Activated CD4-positive, alpha-beta T cell treated with anti-CD3 and anti-CD28 coated beads, Interleukin-2, amount 50 U/mL, for 24 hours (primary cell): ENCODE measurements around the gene DOCK3.
"Not testable (repeated sequence)": the region's sequence is repeated elsewhere in the genome, so short reads cannot be mapped to it uniquely, and the experiment has no call there.

ENCODE experiments used
- DNase-seq, 2 donors: peaks; one replicate each; pipeline ENCODE4 v3.0.0-alpha.2; 2020; ENCODE audit warnings: low read depth in 1 of 2, low spot score in 1 of 2

Gene DOCK3

DNA sequence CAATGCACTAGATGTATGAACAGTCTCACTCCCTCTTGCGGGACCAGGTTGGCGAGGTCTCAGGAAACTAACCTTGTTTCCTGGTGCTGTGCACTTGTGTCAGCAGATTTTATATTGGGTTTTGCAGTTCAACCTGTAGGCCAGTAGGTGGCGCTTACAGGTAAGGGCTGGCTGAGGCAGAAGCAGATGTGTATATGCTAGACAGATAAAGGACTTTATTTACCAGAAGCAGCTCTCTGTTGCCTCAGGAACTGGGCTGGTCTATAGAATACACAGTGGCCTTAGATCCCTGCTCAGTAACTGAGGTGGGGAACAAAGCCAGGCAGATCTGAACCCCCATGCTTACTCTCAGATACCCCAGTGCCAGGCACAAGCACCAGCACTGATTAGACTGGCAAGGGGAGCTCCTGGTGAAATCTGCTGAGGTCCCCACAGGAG lies 296.8 kb downstream of the DOCK3 start:
- peak in 1 of 2 donors; percentile 53 for DNase-seq

GRCh38 chr3:50972029-50972428 lies 297.3 kb downstream of the DOCK3 start:
- no peak for DNase-seq

DNA sequence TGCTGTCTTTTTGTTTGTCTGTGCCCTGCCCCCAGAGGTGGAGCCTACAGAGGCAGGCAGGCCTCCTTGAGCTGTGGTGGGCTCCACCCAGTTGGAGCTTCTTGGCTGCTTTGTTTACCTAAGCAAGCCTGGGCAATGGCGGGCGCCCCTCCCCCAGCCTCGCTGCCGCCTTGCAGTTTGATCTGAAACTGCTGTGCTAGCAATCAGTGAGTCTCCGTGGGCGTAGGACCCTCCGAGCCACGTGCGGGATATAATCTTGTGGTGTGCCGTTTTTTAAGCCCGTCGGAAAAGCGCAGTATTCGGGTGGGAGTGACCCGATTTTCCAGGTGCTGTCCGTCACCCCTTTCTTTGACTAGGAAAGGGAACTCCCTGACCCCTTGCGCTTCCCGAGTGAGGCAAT lies 303.9 kb downstream of the DOCK3 start:
- not testable (repeated sequence) for DNase-seq

- DNase-seq, result no peak
These were observed 304.4 kb downstream of the DOCK3 start for GRCh38 chr3:50978991-50979667.

- DNase-seq, result no peak
These were observed 308.0 kb downstream of the DOCK3 start for GRCh38 chr3:50982540-50983325.

GRCh38 chr3:50983887-50984286 lies 309.2 kb downstream of the DOCK3 start:
- no peak for DNase-seq

GRCh38 chr3:50985893-50986292 lies 311.2 kb downstream of the DOCK3 start:
- no peak for DNase-seq

DNA sequence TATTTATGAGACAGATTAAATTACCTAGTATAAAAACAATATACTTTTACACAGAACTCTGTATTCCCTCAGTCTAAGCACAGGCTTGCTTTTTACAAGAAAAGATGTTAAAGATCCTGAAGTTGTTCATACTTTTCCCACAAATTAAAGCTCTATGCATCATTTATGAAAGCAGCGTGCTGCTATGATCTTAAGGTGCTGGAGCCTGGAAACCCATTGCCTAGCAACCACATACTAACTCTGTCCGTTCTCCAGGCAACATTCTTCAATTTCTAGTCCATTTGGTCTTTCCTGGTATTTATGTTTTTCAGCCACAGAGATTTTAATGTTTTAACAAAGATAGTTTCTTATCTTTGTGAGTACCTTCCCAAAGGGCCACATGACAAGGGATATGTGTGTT lies 312.0 kb downstream of the DOCK3 start:
- DNase-seq, result no peak

DNA sequence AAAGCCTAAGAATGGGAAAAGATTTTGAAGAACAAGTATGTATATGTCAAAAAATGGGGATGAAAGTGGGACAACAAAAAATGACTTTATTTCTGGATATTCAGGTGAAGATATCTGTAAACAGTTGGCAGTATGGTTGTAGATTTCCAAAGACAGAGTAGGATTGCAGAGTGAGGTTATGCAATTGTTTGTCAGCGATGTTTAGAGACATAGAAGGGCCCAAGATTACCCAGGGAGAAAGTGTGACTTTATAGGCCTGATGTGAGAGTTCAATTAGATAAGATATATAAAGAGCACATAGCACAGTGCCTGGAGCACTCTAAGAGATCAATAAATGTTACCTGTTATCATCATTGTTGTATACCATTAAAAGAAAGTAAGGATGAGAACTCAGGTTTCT lies 319.8 kb downstream of the DOCK3 start:
- DNase-seq, result no peak

- DNase-seq, result no peak
These were observed 320.5 kb downstream of the DOCK3 start for GRCh38 chr3:50995085-50995824.

- no peak for DNase-seq
These were observed 327.8 kb downstream of the DOCK3 start for GRCh38 chr3:51002495-51002894.

DNA sequence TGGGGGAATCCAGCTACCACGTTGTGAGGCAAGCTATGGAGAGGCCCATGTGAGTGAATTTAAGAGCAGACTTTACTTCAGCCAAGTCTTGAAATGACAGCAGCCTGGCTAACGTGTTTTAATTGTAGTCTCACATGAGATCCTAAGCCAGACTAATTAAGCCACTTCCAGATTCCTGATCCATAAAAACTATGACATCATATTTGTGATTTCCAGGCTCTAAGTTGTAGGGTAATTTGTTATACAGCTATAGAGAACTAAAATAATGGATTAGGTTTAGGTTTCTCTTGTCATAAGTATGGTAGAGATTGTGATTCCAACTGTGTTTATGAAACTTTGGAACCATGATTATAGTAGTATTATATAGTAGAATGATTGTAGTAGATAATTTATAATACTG lies 329.5 kb downstream of the DOCK3 start:
- DNase-seq, result no peak

DNA sequence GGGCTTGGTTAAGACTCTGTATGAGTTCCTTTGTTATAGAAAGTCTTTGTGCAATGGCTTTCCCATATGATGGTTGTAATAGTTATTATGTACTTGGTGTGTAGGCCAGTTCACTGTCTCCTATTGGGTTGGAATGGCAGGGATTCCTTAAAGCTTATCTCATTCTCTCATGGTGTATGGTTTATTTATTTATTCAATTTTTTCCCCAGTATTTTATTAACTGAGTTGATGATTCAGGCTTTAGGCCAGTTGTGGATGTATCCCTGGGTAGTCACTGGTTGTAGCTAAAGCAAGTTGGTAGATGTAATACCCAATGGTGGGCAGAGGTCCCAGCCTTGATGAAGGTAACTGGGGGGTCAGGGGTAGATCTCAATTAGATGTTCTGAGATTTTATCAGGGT lies 349.4 kb downstream of the DOCK3 start:
- no peak for DNase-seq

GRCh38 chr3:51024765-51025632 lies 350.3 kb downstream of the DOCK3 start:
- DNase-seq, result peak; percentile 10 to 52

DNA sequence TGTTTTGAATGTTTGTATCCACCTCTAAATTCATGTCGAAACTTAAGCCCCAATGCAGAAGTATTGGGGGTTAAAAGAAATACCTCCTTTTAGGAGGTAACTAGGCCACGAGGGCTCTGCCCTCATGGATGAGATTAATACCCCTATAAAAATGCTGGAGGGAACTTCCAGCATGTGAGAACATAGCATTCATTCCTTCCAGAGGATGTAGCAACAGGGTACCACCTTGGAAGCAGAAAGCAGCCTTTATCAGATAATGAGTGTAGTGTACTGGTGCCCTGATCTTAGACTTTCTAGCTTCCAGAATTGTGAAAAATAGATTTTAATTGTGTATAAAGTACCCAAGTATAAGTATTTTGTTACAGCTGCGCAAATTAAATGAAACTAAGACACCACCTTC lies 356.9 kb downstream of the DOCK3 start:
- DNase-seq, result no peak

DNA sequence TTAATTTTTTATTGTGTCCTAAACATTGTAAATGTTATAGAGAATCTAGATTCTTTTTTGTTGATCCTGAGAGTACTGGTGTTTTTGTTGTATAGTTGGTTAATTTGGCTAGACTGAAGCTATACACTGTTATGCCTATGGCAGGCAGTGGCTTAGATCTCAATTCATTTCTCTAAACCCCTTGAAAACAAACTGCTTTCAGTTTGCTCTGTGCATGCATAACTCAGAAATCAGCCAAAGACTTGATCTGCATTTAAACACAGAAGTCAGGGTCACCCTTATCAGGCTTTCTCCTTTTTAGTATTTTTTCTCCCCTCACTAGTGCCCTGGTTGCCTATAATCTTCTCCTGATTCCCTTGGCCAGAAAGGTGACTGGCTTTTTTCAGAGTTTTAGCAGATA lies 360.9 kb downstream of the DOCK3 start:
- no peak for DNase-seq

DNA sequence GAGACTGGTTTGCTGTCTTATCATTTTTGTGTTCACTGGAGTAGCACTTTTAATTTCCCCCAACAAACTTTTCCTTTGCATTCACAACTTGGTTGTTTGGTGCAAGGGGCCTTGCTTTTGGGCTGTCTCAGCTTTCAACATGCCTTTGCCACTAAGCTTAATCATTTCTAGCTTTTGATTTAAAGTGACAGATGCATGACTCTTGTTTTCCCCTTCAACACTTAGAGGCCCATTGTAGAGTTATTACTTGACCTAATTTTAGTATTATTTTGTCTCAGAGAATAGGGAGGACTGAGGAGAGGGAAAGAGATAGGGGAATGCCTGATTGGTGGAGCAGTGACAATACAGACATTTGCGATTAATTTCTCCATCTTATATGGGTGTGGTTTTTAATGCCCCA lies 370.3 kb downstream of the DOCK3 start:
- DNase-seq, result no peak

DNA sequence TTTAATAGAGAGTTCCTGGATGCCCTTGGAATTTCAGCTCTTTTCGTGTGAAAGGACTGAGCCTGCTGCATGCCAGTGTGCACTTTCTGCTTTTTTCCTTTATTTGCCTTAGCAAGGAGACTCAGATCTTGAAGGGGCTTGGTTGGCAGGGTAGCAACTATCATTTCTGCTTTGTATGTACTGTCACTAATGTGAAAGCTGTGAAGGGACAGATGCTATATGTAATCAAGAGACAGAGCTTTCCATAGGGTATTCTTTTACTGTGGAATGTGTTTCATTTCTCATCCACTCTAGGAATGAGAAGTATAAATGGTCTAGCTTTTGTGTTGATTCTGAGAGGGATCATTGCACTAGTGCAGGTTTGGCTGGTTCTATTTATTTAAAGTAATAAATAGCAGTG lies 377.8 kb downstream of the DOCK3 start:
- no peak for DNase-seq

GRCh38 chr3:51057121-51057520 lies 382.4 kb downstream of the DOCK3 start:
- no peak for DNase-seq

DNA sequence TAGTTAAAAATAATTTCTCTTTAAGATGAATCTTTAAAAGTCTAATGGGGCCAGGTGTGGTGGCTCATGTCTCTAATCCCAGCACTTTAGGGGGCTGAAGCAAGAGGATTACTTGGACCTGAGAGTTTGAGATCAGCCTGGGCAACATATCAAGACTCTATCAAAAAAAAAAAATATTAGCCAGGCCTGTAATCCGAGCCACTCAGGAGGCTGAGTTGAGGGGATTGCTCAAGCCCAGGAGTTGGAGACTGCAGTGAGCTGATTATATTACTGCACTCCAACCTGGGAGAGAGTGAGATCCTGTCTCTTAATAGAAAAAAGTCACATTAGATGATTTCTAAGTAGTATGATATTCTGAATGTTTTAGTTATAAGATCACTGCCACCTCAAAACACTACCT lies 388.3 kb downstream of the DOCK3 start:
- no peak for DNase-seq

DNA sequence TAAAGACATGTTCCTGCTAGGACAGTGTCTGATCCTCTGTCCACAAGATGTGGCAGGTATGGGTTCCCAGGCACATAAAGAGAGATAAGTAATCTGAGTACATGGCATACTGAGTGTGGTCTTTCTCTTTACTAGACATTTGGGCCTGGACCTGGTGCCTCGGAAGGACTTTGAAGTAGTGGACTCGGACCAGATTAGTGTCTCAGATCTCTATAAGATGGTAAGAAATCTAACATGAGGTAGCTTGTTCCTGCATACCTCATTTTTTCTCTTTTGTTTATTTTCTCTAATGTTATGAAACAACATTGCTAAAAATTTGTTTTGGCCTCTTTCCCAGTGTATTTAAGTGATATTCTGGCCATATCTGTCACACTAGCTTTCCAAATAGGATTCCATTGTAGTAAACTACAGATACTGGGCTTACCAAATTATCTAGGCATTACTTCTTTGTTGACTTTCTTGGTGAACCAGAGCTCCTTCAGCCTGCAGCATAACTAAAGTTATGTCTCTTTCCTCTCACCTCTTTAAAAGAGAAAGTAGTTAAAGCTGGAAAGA lies 400.6 kb downstream of the DOCK3 start:
- no peak for DNase-seq
